Gastrocnemius medialis (tissue), 4 donors: ENCODE results near the gene HSPA1L. TPM values are rescaled to one million over a fixed set of nuclear protein-coding genes. Genes with fewer than 3 reads are reported as not detected.
A peak's percentile ranks its signal among the peaks of the same experiment; 100 is the strongest.

Source experiments
- ATAC-seq, 2 donors: fragments of 150-250 bp; one replicate each; pipeline ENCODE4 v1.9.1; 2016
- DNase-seq, 2 donors: peaks; one replicate each; pipeline ENCODE4 v3.0.0-alpha.2; 2019
- H3K27ac ChIP-seq, 4 donors: fragments of 200-600 bp; sonication (generic); 1 replicate in 1 of 4; 2 replicates in 3 of 4; pipeline ENCODE4 v1.5.1; 2016 to 2018; ENCODE audit warnings: mild to moderate bottlenecking in 2 of 4, moderate library complexity in 1 of 4
- H3K27me3 ChIP-seq, 3 donors: fragments of 200-600 bp; sonication (generic) in 2 of 3; 1 replicate in 1 of 3; 2 replicates in 2 of 3; pipeline versions ENCODE4 v1.5.1 to v1.6.0; 2016 to 2019; ENCODE audit warnings: mild to moderate bottlenecking in 1 of 3, moderate library complexity in 1 of 3
- H3K36me3 ChIP-seq, 2 donors: fragments of 200-600 bp; sonication (generic) in 1 of 2; one replicate each; pipeline ENCODE4 v1.5.1; 2017 to 2018
- H3K4me1 ChIP-seq, 2 donors: fragments of 200-600 bp; sonication (generic) in 1 of 2; one replicate each; pipeline ENCODE4 v1.5.1; 2016 to 2017; ENCODE audit warnings: mild to moderate bottlenecking in 2 of 2
- H3K4me3 ChIP-seq, 4 donors: fragments of 200-600 bp; sonication (generic) in 3 of 4; 1 replicate in 1 of 4; 2 replicates in 3 of 4; pipeline ENCODE4 v1.5.1; 2016 to 2019; ENCODE audit warnings: mild to moderate bottlenecking in 2 of 4
- H3K9me3 ChIP-seq, 3 donors: fragments of 200-600 bp; sonication (generic) in 2 of 3; 1 replicate in 1 of 3; 2 replicates in 2 of 3; pipeline ENCODE4 v1.5.1; 2016 to 2019
- POLR2A ChIP-seq, 2 donors: fragments of 450-650 bp; IDR thresholded peaks; one replicate each; pipeline ENCODE4 v1.6.1; 2017; ENCODE audit warnings: antibody characterized with exemption in 2 of 2, mild to moderate bottlenecking in 2 of 2, moderate library complexity in 2 of 2
- in situ Hi-C, 4 donors: fragments of 200-750 bp; cut with MboI; loops; one replicate each; pipeline versions ENCODE4 v1.15.0 to v1.8.0; 2017; ENCODE audit warnings: low sequenced_read_pairs in 4 of 4
- intact Hi-C: fragments of 100-400 bp; cut with DNase I; formaldehyde crosslinking; loops from one replicate; pipeline ENCODE4 v1.15.1; 2023; ENCODE audit warnings: low total_unique reads
- total RNA-seq, 4 donors: library from RNA; depleted of rRNA; stranded (reverse); fragments of >200 nt; gene quantifications; one replicate each; pipeline versions ENCODE4 v1.1.0 to v1.2.3, GENCODE V29; 2016
- TF ChIP-seq, protein P1 (sequence below), 5 experiments: fragments of 450-650 bp in 3 of 5; fragments of 200-600 bp in 2 of 5; sonication (generic) in 2 of 5; IDR thresholded peaks in 4 of 5; conservative IDR thresholded peaks in 1 of 5; 1 replicate in 4 of 5; 2 replicates in 1 of 5; pipeline ENCODE4 v1.5.1; 2016 to 2019; ENCODE audit warnings: antibody characterized with exemption in 5 of 5, mild to moderate bottlenecking in 3 of 5, moderate library complexity in 3 of 5

The HSPA1L gene
- total RNA-seq, 4 donors from 2014 or later = 1.1 to 7.1 (median 3.5) TPM

DNA sequence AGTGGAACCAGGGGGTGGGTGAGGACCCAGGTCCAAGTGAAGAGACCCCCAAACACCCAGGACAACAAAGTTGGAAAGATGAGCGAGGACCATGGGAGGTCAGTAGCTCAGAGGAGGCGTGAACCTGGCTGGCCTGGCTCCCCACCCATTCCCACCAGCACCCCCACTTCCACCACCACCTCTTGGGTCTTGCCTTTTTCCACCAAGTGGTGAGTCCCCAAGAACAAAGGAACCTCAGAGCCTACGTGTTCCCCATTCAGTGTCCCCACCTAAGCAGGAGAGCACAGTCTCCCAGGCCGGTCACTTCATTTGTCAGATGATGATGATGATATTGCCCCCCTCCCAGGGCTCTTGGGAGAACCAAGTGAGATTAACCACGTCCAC is 37.4 kb downstream of the HSPA1L start:
- Histone ChIP-seq H3K9me3 (no peaks in the 10 kb centered on the region), H3K27me3 (no peaks in the 10 kb centered on the region), H3K27ac (peak overlapping the region; percentile 83 to 88 (median 86)), H3K4me3 (no peak overlapping the region), H3K4me1 (peaks cover 11 to 17% of the 10 kb centered on the region in 2 donors), H3K36me3 (peaks cover 0 to 42% of the 10 kb centered on the region in 2 donors)
- DNase-seq (no peak), ATAC-seq (no peak)
- TF ChIP-seq, protein P1, sequence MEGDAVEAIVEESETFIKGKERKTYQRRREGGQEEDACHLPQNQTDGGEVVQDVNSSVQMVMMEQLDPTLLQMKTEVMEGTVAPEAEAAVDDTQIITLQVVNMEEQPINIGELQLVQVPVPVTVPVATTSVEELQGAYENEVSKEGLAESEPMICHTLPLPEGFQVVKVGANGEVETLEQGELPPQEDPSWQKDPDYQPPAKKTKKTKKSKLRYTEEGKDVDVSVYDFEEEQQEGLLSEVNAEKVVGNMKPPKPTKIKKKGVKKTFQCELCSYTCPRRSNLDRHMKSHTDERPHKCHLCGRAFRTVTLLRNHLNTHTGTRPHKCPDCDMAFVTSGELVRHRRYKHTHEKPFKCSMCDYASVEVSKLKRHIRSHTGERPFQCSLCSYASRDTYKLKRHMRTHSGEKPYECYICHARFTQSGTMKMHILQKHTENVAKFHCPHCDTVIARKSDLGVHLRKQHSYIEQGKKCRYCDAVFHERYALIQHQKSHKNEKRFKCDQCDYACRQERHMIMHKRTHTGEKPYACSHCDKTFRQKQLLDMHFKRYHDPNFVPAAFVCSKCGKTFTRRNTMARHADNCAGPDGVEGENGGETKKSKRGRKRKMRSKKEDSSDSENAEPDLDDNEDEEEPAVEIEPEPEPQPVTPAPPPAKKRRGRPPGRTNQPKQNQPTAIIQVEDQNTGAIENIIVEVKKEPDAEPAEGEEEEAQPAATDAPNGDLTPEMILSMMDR (IDR thresholded peaks at IDR 0.05 in 4 of 5, conservative IDR thresholded peaks at IDR 0.05 in 1 of 5) = no peak
- no peak for TF ChIP-seq POLR2A (IDR thresholded peaks at IDR 0.05)
- in situ Hi-C loops (loop anchor here in 2 of 4 donors (10.0 kb wide), 1 partner anchor 57 kb away; no protein-coding TSS in a partner anchor), intact Hi-C loops (loop anchor here (10.0 kb wide), 1 partner anchor 87 kb away; the partner anchor contains the start of gene NEU1)

DNA sequence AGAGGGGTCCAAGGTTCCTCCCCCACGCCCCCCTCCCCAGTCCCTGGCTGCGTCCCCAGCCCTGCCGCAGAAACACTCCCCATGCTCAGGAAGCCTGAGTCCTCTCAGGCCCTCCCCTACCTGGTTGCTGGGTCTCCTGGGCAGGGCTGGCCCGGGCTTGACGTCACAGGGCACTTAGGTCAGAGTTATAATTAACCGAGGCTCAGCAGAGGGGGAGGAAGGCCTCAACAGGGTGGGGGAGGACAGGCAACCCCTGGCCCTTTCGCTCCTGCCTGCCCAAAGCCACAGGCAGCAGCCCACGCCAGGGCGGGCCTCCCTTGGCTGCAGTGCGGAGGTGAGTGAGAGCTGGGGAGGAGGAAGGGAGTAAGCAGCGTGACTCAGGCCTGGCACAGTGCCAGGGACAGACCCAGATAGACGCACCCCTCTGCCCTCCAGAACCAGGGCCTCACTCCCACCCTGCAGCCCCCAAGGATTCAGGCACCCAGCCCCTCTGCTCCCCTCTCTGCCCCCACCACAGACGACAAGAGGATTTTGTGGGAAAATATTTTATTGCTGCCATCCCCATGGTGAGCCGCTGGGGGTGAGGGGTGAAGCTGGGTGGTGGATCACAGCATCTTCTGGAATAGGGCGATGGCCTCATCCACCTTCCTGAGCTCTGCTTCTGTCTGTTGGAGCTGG is 38.0 kb downstream of the HSPA1L start, which contains the start of gene VWA7:
VWA7 (minus strand) TSS at position 340 of the 678 bp plus-strand sequence. CDS start 549 bp downstream, outside the sequence.
- peak; percentile 70 to 89 for ATAC-seq
- Histone ChIP-seq H3K4me3 (peak within 1 kb of the TSS; percentile 26 to 44 (median 37)), H3K36me3 (peaks cover 0 to 36% of the 10 kb centered on the region in 2 donors), H3K27ac (peak within 1 kb of the TSS; percentile 83 to 88 (median 86)), H3K4me1 (peaks cover 11 to 17% of the 10 kb centered on the region in 2 donors), H3K9me3 (no peaks in the 10 kb centered on the region), H3K27me3 (no peaks in the 10 kb centered on the region)
- in situ Hi-C loops (loop anchor here in 2 of 4 donors (10.0 kb wide), 1 partner anchor 58 kb away; no protein-coding TSS in a partner anchor), intact Hi-C loops (loop anchor here (10.0 kb wide), 1 partner anchor 88 kb away; the partner anchor contains the start of gene NEU1)
- DNase-seq = peak; percentile 45 to 89
- peak in 1 of 2 donors; percentile 31 for TF ChIP-seq POLR2A (IDR thresholded peaks at IDR 0.05)
- TF ChIP-seq, protein P1 (IDR thresholded peaks at IDR 0.05 in 4 of 5, conservative IDR thresholded peaks at IDR 0.05 in 1 of 5) = no peak

DNA sequence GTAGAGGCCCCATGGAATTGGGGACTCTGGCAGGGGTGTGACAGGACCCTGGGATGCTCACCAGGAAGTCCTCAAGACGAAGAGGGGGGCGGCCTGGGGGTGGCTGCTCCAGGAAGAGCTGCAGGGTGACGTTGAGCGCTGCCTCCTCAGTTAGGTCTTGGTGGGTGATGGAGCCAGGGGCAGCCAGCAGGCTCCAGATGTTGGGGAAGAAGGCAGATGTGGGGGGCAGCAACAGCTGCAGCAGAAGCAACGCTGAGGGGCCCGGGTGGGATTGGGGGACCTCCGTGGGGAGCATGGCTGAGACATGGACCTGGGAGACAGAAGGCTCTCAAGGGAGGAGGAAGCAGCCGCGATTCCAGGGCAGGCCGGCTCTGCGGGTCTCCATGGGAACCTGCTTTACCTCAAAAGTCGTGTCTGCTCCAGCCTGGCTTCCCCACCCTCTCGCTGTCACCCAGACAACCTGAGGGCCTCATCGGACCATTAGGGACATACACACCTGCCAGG is 38.5 kb downstream of the HSPA1L start:
- ATAC-seq (peak in 1 of 2 donors; percentile 6), DNase-seq (no peak)
- H3K9me3 ChIP-seq = no peaks in the 10 kb centered on the region
- TF ChIP-seq, protein P1 (IDR thresholded peaks at IDR 0.05 in 4 of 5, conservative IDR thresholded peaks at IDR 0.05 in 1 of 5) = no peak
- TF ChIP-seq POLR2A (IDR thresholded peaks at IDR 0.05) = no peak
- H3K36me3 ChIP-seq = peaks cover 0 to 30% of the 10 kb centered on the region in 2 donors
- peaks cover 11 to 17% of the 10 kb centered on the region in 2 donors for H3K4me1 ChIP-seq
- peak overlapping the region; percentile 26 to 44 (median 37) for H3K4me3 ChIP-seq
- H3K27ac ChIP-seq = peak overlapping the region; percentile 83 to 88 (median 86)
- in situ Hi-C loops (loop anchor here in 2 of 4 donors (10.0 kb wide), 1 partner anchor 58 kb away; no protein-coding TSS in a partner anchor), intact Hi-C loops (loop anchor here (10.0 kb wide), 1 partner anchor 88 kb away; the partner anchor contains the start of gene NEU1)
- H3K27me3 ChIP-seq = no peaks in the 10 kb centered on the region

DNA sequence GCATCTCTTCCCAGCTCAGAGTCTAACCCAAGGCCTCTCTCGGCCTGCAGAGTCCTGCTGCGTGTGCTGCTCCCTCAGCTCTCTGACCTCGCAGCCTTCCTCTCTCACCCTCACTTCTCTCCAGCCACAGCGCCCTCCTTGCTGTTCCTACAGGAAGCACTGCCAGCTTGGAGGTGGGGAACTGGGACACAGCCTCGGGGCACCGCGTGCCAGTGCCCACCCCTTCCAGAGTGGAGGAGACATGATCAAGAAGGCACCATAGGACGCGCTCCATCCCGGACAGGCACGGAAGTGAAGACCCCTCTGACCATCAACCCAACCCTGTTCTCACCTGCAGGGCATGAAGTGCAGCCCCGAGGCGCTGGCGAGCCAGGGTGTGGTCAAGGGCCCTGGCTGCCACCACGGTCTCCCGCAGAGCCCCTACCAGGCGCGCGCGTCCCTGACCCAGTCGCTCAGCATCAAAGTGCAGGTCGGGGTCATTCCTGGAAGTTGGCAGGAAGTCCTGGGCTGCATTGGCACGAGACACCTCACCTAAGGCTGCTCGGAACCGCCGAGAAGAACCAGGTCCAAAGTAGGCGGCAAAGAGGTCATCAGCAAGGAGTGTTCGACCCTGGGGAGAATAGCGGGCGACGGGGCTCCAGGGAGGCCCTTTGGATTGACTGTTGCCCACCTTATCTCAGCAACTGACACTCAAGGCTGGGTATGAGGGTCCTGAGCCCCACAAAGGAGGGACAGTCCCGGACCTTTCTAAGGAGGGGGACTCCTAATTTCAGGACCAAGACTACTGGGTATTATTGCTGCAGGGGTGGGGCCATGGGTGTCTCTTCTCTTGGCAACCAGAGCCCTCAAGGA is 39.2 kb downstream of the HSPA1L start:
- Histone ChIP-seq H3K27me3 (no peaks in the 10 kb centered on the region), H3K36me3 (peaks cover 0 to 25% of the 10 kb centered on the region in 2 donors), H3K4me1 (peaks cover 11 to 17% of the 10 kb centered on the region in 2 donors), H3K9me3 (no peaks in the 10 kb centered on the region), H3K27ac (peak overlapping the region; percentile 83 to 88 (median 86)), H3K4me3 (no peak overlapping the region)
- intact Hi-C loops = loop anchor here (1.0 to 10.0 kb wide), 2 partner anchors 54 to 89 kb away; partner anchors contain the start of gene NEU1
- no peak for DNase-seq
- no peak for ATAC-seq
- TF ChIP-seq POLR2A (IDR thresholded peaks at IDR 0.05) = no peak
- TF ChIP-seq, protein P1 (IDR thresholded peaks at IDR 0.05 in 4 of 5, conservative IDR thresholded peaks at IDR 0.05 in 1 of 5) = no peak
- in situ Hi-C loops = loop anchor here in 2 of 4 donors (10.0 kb wide), 1 partner anchor 59 kb away; no protein-coding TSS in a partner anchor
